ENCODE data around the gene INTS1. TPM values are rescaled to one million over a fixed set of nuclear protein-coding genes. Genes with fewer than 3 reads are reported as not detected.

The INTS1 gene
- total and polyA plus RNA-seq, 4 donors = 31.2 to 121 (median 46.0) TPM

DNA sequence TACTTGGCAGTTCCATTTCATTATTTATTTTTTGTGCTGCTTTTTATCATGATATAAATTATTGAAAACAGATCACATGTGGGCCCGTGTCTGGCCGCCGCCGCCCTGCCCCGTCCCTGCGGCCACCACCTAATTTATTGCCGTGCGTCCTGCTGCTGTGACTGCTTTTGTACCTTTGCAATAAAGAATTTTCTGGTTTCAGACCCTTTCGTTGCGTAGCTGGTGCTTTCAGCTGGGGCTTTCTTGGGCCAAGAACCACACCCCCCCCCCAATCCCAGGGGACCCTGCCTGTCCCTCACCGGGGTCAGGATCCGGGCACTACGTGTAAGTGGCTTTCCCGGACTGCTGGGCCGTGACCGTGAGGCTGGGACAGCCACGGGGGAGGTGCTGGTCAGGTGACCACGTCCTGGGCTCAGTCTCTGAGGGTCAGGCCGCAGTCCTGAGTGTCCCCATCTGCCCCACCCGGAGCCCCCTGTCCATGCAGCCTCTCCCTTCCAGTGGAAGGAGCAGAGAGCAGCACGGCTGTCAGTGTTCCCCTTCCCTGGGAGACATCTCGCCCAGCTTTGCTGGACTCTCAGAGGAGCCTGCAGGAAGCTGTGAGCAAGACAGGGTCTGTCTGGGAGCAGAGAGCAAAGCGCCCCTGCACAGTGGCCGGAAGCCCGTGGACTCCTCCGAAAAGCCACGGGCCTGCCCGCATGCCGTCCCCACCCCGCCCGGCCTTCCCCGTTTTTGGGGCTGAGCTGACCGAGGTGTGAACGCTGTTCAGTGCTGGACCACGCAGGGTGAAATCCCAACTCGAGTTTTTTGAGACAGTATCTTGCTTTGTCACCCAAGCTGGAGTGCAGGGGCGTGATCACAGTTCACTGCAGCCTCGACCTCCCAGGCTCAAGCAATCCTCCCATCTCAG is 38.9 kb upstream of the INTS1 start:
- peaks cover 0 to 61% (median 5%) of the 10 kb centered on the region in 4 donors for H3K36me3 ChIP-seq (ENCODE audit: control insufficient read depth in 4 of 4, insufficient read depth in 4 of 4, low read length in 4 of 4)
- TF ChIP-seq, protein P1, sequence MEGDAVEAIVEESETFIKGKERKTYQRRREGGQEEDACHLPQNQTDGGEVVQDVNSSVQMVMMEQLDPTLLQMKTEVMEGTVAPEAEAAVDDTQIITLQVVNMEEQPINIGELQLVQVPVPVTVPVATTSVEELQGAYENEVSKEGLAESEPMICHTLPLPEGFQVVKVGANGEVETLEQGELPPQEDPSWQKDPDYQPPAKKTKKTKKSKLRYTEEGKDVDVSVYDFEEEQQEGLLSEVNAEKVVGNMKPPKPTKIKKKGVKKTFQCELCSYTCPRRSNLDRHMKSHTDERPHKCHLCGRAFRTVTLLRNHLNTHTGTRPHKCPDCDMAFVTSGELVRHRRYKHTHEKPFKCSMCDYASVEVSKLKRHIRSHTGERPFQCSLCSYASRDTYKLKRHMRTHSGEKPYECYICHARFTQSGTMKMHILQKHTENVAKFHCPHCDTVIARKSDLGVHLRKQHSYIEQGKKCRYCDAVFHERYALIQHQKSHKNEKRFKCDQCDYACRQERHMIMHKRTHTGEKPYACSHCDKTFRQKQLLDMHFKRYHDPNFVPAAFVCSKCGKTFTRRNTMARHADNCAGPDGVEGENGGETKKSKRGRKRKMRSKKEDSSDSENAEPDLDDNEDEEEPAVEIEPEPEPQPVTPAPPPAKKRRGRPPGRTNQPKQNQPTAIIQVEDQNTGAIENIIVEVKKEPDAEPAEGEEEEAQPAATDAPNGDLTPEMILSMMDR (IDR thresholded peaks at IDR 0.05; ENCODE audit: control extremely low read depth, extremely low read depth) = no peak
- DNase-seq (no peak), ATAC-seq (ENCODE audit: insufficient read depth, low FRiP score) (no peak)
- no peak overlapping the region for H3K4me3 ChIP-seq
- WGBS, 2 donors = 91 to 92% methylated on average over 38 of the region's 38 CpGs
- no peaks in the 10 kb centered on the region for H3K27me3 ChIP-seq (ENCODE audit: control insufficient read depth in 3 of 3, insufficient read depth in 3 of 3, low read length in 2 of 3)
- H3K9ac ChIP-seq (ENCODE audit: insufficient read depth in 1 of 2, low read length in 2 of 2) = no peak overlapping the region
- H3K27ac ChIP-seq (ENCODE audit: low read depth in 1 of 2, low read length in 1 of 2) = no peak overlapping the region
- no peaks in the 10 kb centered on the region for H3K9me3 ChIP-seq (ENCODE audit: control insufficient read depth in 4 of 4, insufficient read depth in 3 of 4, low read length in 3 of 4)
- H3K4me1 ChIP-seq (ENCODE audit: control insufficient read depth in 5 of 5, insufficient read depth in 5 of 5, low read length in 5 of 5) = peaks cover 0 to 9% (median 0%) of the 10 kb centered on the region in 5 donors

DNA sequence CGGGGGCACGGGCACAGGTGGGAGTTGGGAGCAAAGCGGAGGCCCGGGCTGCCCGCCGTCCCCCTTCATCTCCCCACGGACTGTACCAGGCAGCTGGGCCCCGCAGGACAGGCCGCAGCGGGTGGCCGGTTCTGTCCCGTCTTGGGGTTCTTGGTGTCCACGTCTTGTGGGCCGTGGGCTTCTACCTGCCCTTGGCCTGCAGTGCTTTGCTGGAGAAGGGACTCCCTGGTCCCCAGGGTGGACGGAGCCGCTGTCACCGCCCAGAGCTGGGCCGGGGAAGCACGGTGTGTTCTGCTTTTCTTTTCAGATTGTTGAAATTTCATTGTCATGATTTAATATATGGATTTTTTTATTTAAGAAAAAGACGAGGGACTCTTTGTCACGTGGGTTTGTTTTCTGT is 38.1 kb upstream of the INTS1 start:
- Histone ChIP-seq H3K9me3 (ENCODE audit: control insufficient read depth in 4 of 4, insufficient read depth in 3 of 4, low read length in 3 of 4) (no peaks in the 10 kb centered on the region), H3K27me3 (ENCODE audit: control insufficient read depth in 3 of 3, insufficient read depth in 3 of 3, low read length in 2 of 3) (no peaks in the 10 kb centered on the region), H3K4me1 (ENCODE audit: control insufficient read depth in 5 of 5, insufficient read depth in 5 of 5, low read length in 5 of 5) (peaks cover 0 to 15% (median 6%) of the 10 kb centered on the region in 5 donors), H3K36me3 (ENCODE audit: control insufficient read depth in 4 of 4, insufficient read depth in 4 of 4, low read length in 4 of 4) (peaks cover 0 to 61% (median 5%) of the 10 kb centered on the region in 4 donors), H3K9ac (ENCODE audit: insufficient read depth in 1 of 2, low read length in 2 of 2) (no peak overlapping the region), H3K4me3 (no peak overlapping the region), H3K27ac (ENCODE audit: low read depth in 1 of 2, low read length in 1 of 2) (no peak overlapping the region)
- TF ChIP-seq, protein P1 (IDR thresholded peaks at IDR 0.05; ENCODE audit: control extremely low read depth, extremely low read depth) = no peak
- ATAC-seq (ENCODE audit: insufficient read depth, low FRiP score) = no peak
- DNase-seq = no peak
- 92 to 94% methylated on average over 21 of the region's 21 CpGs for WGBS, 2 donors

DNA sequence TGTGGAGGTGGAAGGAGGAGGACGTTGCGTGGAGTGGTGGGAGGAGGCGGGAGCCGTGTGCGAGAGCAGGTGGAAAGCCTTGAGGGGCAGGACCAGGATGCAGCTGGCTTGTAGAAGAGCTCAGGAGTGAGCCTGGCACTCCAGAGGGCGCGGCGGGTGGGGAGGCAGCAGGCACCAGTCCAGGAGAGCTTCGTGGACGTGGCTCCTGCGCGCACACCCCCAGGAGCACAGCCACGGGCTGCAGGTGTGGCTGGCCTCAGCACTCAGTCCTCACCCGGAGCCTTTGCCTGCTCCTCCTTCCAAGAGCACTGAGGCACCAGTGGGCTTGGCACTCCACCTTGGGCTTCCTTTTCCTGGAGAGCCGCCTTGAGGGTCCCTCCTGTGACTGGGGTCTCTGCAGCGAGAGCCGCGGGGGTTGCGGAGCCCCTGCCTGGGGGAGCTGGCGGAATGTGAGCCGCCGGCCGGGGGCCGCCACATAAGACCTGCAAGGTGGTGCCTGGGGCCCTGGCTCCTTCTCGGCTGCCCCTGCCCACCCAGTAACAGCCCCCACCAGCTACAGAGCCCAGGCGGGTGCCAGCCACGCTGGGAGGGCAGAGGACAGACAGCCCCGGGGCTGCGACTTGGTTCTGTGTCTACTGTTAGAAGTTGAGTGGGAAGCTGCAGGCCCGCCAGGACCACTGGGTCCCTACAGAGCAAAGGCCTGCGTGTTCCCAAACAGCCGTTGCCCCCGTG is 37.4 kb upstream of the INTS1 start:
- TF ChIP-seq, protein P1 (IDR thresholded peaks at IDR 0.05; ENCODE audit: control extremely low read depth, extremely low read depth) = no peak
- Histone ChIP-seq H3K36me3 (ENCODE audit: control insufficient read depth in 4 of 4, insufficient read depth in 4 of 4, low read length in 4 of 4) (peaks cover 0 to 61% (median 5%) of the 10 kb centered on the region in 4 donors), H3K27me3 (ENCODE audit: control insufficient read depth in 3 of 3, insufficient read depth in 3 of 3, low read length in 2 of 3) (no peaks in the 10 kb centered on the region), H3K9me3 (ENCODE audit: control insufficient read depth in 4 of 4, insufficient read depth in 3 of 4, low read length in 3 of 4) (no peaks in the 10 kb centered on the region), H3K4me3 (no peak overlapping the region), H3K9ac (ENCODE audit: insufficient read depth in 1 of 2, low read length in 2 of 2) (no peak overlapping the region), H3K27ac (ENCODE audit: low read depth in 1 of 2, low read length in 1 of 2) (no peak overlapping the region), H3K4me1 (ENCODE audit: control insufficient read depth in 5 of 5, insufficient read depth in 5 of 5, low read length in 5 of 5) (peaks cover 0 to 22% (median 10%) of the 10 kb centered on the region in 5 donors)
- WGBS, 2 donors = 92 to 93% methylated on average over 33 of the region's 33 CpGs
- DNase-seq (no peak), ATAC-seq (ENCODE audit: insufficient read depth, low FRiP score) (no peak)

Measured in lung (tissue), 12 donors.